NT2/D1 (cell line): ENCODE data around the gene HIP1.

Source experiments
- SUZ12 ChIP-seq: IDR thresholded peaks from 2 replicates; pipeline ENCODE4 v1.6.1; 2011; ENCODE audit not compliant: insufficient read length, insufficient read depth; ENCODE audit errors: extremely low read depth
- YY1 ChIP-seq: IDR thresholded peaks from 2 replicates; pipeline ENCODE4 v1.6.1; 2011; ENCODE audit not compliant: insufficient read length, insufficient read depth
- ZNF274 ChIP-seq: IDR thresholded peaks from 2 replicates; pipeline ENCODE4 v1.6.1; 2011; ENCODE audit warnings: mild to moderate bottlenecking, low read depth, low read length

GRCh38 chr7:75608451-75609122 lies 130.2 kb downstream of the HIP1 start:
- TF ChIP-seq ZNF274: no peak
- TF ChIP-seq YY1: no peak
- no peak for TF ChIP-seq SUZ12
